Dermis lymphatic vessel endothelial cell (primary cell): ENCODE measurements around the gene NOL11. TPM values are rescaled to one million over a fixed set of nuclear protein-coding genes. Genes with fewer than 3 reads are reported as not detected.

Source experiments
- total RNA-seq: library from RNA; depleted of rRNA; stranded (reverse); fragments of >200 nt; gene quantifications from 2 replicates; pipeline ENCODE4 v1.2.1, GENCODE V29; 2014

The NOL11 gene
- total RNA-seq: 24.1 and 32.7 TPM in 2 replicates

DNA sequence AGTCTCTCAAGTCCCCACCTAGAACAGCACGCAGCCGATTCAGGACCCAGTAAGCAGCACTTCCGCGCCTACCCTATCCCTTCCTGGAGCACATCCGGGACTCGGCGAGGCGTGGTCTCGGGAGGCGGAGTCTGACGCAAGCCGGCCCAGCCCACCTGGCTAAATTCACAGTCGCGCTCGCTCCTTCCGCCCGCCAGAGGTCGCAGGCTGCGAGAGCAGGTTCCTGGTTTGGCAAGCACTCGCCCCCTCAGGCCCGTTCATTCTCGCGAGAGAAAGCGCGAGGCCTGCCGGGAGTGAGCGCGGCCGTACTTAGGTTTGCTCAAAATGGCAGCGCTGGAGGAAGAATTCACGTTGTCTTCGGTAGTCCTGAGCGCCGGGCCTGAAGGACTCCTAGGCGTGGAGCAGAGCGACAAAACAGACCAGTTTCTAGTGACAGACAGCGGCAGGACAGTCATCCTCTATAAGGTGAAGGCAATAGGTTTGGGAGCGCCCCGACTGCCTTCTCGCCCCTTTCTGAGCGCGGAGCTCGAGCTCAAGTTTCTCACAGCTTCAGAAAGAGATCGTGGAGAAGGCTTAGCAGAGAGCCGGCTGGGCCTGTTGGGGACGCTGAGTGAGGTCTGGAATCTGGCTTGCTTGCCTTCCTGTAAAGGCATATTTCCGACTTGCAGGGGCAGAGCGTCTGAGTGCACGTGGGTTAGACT, at the start of gene NOL11:
TSS of gene NOL11 (plus strand) at position 313 of the 701 bp plus-strand sequence. CDS start at position 325, 12 bp downstream.

Other genes starting within 250 kb of the NOL11 start
- gene BPTF, start 107.6 kb downstream of the NOL11 start, total RNA-seq: 26.1 and 38.8 TPM in 2 replicates